ENCODE results near the gene EBF4.

The EBF4 gene

GRCh38 chr20:2692036-2692885 is at the start of gene EBF4:
Gene EBF4, plus strand, starts transcription at chr20:2692780. Its CDS starts 866 bp downstream, at chr20:2693646.
- DNase-seq (ENCODE audit: low read depth) = no peak

- DNase-seq (ENCODE audit: low read depth) = no peak
Measured at GRCh38 chr20:2643708-2644107, 48.9 kb upstream of the EBF4 start.

GRCh38 chr20:2651772-2652723 is 40.5 kb upstream of the EBF4 start, which contains the start of gene NOP56:
Gene NOP56, plus strand, starts transcription at chr20:2652632. Its CDS starts 29 bp downstream, at chr20:2652661.
- peak; percentile 96 for DNase-seq (ENCODE audit: low read depth)

- DNase-seq (ENCODE audit: low read depth) = peak; percentile 37
Measured at GRCh38 chr20:2652724-2653555, 39.6 kb upstream of the EBF4 start.

- no peak for DNase-seq (ENCODE audit: low read depth)
Measured at GRCh38 chr20:2653556-2654383, 38.8 kb upstream of the EBF4 start.

- DNase-seq (ENCODE audit: low read depth) = no peak
Measured at GRCh38 chr20:2654384-2654822, 38.2 kb upstream of the EBF4 start.

GRCh38 chr20:2654831-2655230 is 37.7 kb upstream of the EBF4 start:
- no peak for DNase-seq (ENCODE audit: low read depth)

- DNase-seq (ENCODE audit: low read depth) = no peak
Measured at GRCh38 chr20:2655331-2656116, 37.1 kb upstream of the EBF4 start.

- DNase-seq (ENCODE audit: low read depth) = no peak
Measured at GRCh38 chr20:2656471-2657117, 36.0 kb upstream of the EBF4 start.

- no peak for DNase-seq (ENCODE audit: low read depth)
Measured at GRCh38 chr20:2657241-2657640, 35.3 kb upstream of the EBF4 start.

- DNase-seq (ENCODE audit: low read depth) = no peak
Measured at GRCh38 chr20:2657674-2658073, 34.9 kb upstream of the EBF4 start.

GRCh38 chr20:2658414-2659354 is 33.9 kb upstream of the EBF4 start:
- DNase-seq (ENCODE audit: low read depth) = no peak

- DNase-seq (ENCODE audit: low read depth) = no peak
Measured at GRCh38 chr20:2659547-2659946, 33.0 kb upstream of the EBF4 start.

- DNase-seq (ENCODE audit: low read depth) = no peak
Measured at GRCh38 chr20:2663364-2663886, 29.2 kb upstream of the EBF4 start.

- DNase-seq (ENCODE audit: low read depth) = peak; percentile 87
Measured at GRCh38 chr20:2663887-2664719, 28.5 kb upstream of the EBF4 start, which contains the start of gene IDH3B. Gene IDH3B, minus strand, starts transcription at chr20:2664216. Its CDS starts 28 bp downstream, at chr20:2664188.

- no peak for DNase-seq (ENCODE audit: low read depth)
Measured at GRCh38 chr20:2671977-2672376, 20.6 kb upstream of the EBF4 start.

GRCh38 chr20:2672446-2672845 is 20.1 kb upstream of the EBF4 start:
- DNase-seq (ENCODE audit: low read depth) = no peak
